Neural progenitor cell (in vitro differentiated cells): Measurements from ENCODE around the gene CANT1. TPM values are rescaled to one million over a fixed set of nuclear protein-coding genes. Genes with fewer than 3 reads are reported as not detected.

Experiments used
- DNase-seq: peaks from one replicate; pipeline ENCODE4 v3.0.0-alpha.2; 2016; ENCODE audit warnings: low spot score
- H2AFZ ChIP-seq: fragments of 200-600 bp; sonication (generic); replicated peaks from 2 replicates; pipeline ENCODE4 v1.6.1; 2016; ENCODE audit warnings: antibody characterized with exemption
- H3F3A ChIP-seq: fragments of 200-600 bp; sonication (generic); 2 replicates; pipeline ENCODE4 v1.6.1; 2016; ENCODE audit warnings: antibody characterized with exemption, low read depth
- H3K27ac ChIP-seq: fragments of 200-600 bp; sonication (generic); 2 replicates; pipeline ENCODE4 v1.5.1; 2016; ENCODE audit warnings: mild to moderate bottlenecking
- H3K27me3 ChIP-seq: fragments of 200-600 bp; sonication (generic); 2 replicates; pipeline ENCODE4 v1.6.1; 2016; ENCODE audit warnings: mild to moderate bottlenecking, moderate library complexity
- H3K36me3 ChIP-seq: fragments of 200-600 bp; sonication (generic); 2 replicates; pipeline ENCODE4 v1.5.1; 2016
- H3K4me1 ChIP-seq: fragments of 200-600 bp; sonication (generic); 2 replicates; pipeline ENCODE4 v1.6.1; 2016; ENCODE audit warnings: mixed run types
- H3K4me2 ChIP-seq: fragments of 200-600 bp; sonication (generic); 2 replicates; pipeline ENCODE4 v1.6.1; 2016
- H3K4me3 ChIP-seq: fragments of 200-600 bp; sonication (generic); 2 replicates; pipeline ENCODE4 v1.5.1; 2016
- H3K79me2 ChIP-seq: fragments of 200-600 bp; sonication (generic); 2 replicates; pipeline ENCODE4 v1.6.1; 2016; ENCODE audit warnings: low read depth
- H3K9ac ChIP-seq: fragments of 200-600 bp; sonication (generic); 2 replicates; pipeline ENCODE4 v1.6.1; 2016
- H3K9me3 ChIP-seq: fragments of 200-600 bp; sonication (generic); 2 replicates; pipeline ENCODE4 v1.5.1; 2016; ENCODE audit warnings: low read depth
- H4K20me1 ChIP-seq: fragments of 200-600 bp; sonication (generic); 2 replicates; pipeline ENCODE4 v1.6.1; 2016; ENCODE audit warnings: low read depth
- H3K27ac Mint-ChIP-seq: 3 replicates; pipeline ENCODE4 v1.8.0; 2021; ENCODE audit warnings: mixed read lengths
- H3K27me3 Mint-ChIP-seq: 2 replicates; pipeline ENCODE4 v1.8.0; 2022; ENCODE audit warnings: low read depth, mild to moderate bottlenecking, inconsistent platforms, moderate library complexity, mixed read lengths; ENCODE audit not compliant: insufficient read depth
- H3K36me3 Mint-ChIP-seq: 3 replicates; pipeline ENCODE4 v1.8.0; 2021; ENCODE audit warnings: mixed read lengths
- H3K4me1 Mint-ChIP-seq: 3 replicates; pipeline ENCODE4 v1.8.0; 2021; ENCODE audit warnings: mixed read lengths
- H3K4me3 Mint-ChIP-seq: 3 replicates; pipeline ENCODE4 v1.8.0; 2021; ENCODE audit warnings: mild to moderate bottlenecking, moderate library complexity, mixed read lengths
- H3K9me3 Mint-ChIP-seq: 3 replicates; pipeline ENCODE4 v1.8.0; 2020; ENCODE audit warnings: mixed read lengths
- EZH2 ChIP-seq: fragments of 200-600 bp; sonication (generic); IDR thresholded peaks from 2 replicates; pipeline ENCODE4 v1.6.1; 2017; ENCODE audit warnings: antibody characterized with exemption, mild to moderate bottlenecking, moderate library complexity
- EZH2phosphoT487 ChIP-seq: fragments of 200-600 bp; sonication (generic); IDR thresholded peaks from 2 replicates; pipeline ENCODE4 v1.6.1; 2017; ENCODE audit warnings: antibody characterized with exemption
- total RNA-seq: library from RNA; depleted of rRNA; stranded (reverse); fragments of >200 nt; gene quantifications from 2 replicates; pipeline ENCODE4 v1.2.3, GENCODE V29; 2015; ENCODE audit warnings: low replicate concordance
- TF ChIP-seq, protein P1 (sequence below): fragments of 200-600 bp; sonication (generic); IDR thresholded peaks from 2 replicates; pipeline ENCODE4 v1.5.1; 2017; ENCODE audit warnings: antibody characterized with exemption, mild to moderate bottlenecking

Gene CANT1
- total RNA-seq, 1 donor from 2014 or later: 24.3 TPM

- H3K27ac Mint-ChIP-seq: peak overlapping the region; percentile 12
- no peak for DNase-seq
- H3K9me3 Mint-ChIP-seq: no peaks in the 10 kb centered on the region
- H3F3A ChIP-seq: no peaks in the 10 kb centered on the region
- H4K20me1 ChIP-seq: no peaks in the 10 kb centered on the region
- H3K4me2 ChIP-seq: no peak overlapping the region
- TF ChIP-seq EZH2phosphoT487 (no peak), EZH2 (no peak)
- TF ChIP-seq, protein P1, sequence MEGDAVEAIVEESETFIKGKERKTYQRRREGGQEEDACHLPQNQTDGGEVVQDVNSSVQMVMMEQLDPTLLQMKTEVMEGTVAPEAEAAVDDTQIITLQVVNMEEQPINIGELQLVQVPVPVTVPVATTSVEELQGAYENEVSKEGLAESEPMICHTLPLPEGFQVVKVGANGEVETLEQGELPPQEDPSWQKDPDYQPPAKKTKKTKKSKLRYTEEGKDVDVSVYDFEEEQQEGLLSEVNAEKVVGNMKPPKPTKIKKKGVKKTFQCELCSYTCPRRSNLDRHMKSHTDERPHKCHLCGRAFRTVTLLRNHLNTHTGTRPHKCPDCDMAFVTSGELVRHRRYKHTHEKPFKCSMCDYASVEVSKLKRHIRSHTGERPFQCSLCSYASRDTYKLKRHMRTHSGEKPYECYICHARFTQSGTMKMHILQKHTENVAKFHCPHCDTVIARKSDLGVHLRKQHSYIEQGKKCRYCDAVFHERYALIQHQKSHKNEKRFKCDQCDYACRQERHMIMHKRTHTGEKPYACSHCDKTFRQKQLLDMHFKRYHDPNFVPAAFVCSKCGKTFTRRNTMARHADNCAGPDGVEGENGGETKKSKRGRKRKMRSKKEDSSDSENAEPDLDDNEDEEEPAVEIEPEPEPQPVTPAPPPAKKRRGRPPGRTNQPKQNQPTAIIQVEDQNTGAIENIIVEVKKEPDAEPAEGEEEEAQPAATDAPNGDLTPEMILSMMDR: no peak
- H3K27me3 ChIP-seq: no peaks in the 10 kb centered on the region
- no peaks in the 10 kb centered on the region for H3K9me3 ChIP-seq
- no peaks in the 10 kb centered on the region for H3K79me2 ChIP-seq
- peaks cover 25% of the 10 kb centered on the region for H3K4me1 Mint-ChIP-seq
- no peaks in the 10 kb centered on the region for H3K36me3 Mint-ChIP-seq
- H3K36me3 ChIP-seq: no peaks in the 10 kb centered on the region
- H3K4me1 ChIP-seq: no peaks in the 10 kb centered on the region
- H3K4me3 ChIP-seq: no peak overlapping the region
- H3K9ac ChIP-seq: no peak overlapping the region
- no peak overlapping the region for H3K4me3 Mint-ChIP-seq
- H2AFZ ChIP-seq: no peak overlapping the region
- peaks cover 11% of the 10 kb centered on the region for H3K27me3 Mint-ChIP-seq
- H3K27ac ChIP-seq: no peak overlapping the region
Measured at GRCh38 chr17:78944026-78944425, 65.5 kb downstream of the CANT1 start.

Other genes starting within 250 kb of the CANT1 start
- 14.8 and 16.0 TPM in 2 replicates for gene CYTH1, start 227.5 kb downstream of the CANT1 start, total RNA-seq
- 16.6 and 20.4 TPM in 2 replicates for gene USP36, start 168.9 kb downstream of the CANT1 start, total RNA-seq
- gene CEP295NL, start 106.6 kb downstream of the CANT1 start, total RNA-seq: 0.28 and 0.39 TPM in 2 replicates
- 19.8 and 22.3 TPM in 2 replicates for gene TIMP2, start 84.4 kb downstream of the CANT1 start, total RNA-seq
- gene LGALS3BP, start 29.8 kb downstream of the CANT1 start, total RNA-seq: 17.5 and 64.3 TPM in 2 replicates
- gene C1QTNF1, start 14.4 kb upstream of the CANT1 start, total RNA-seq: 1.4 and 2.6 TPM in 2 replicates
- gene ENGASE, start 65.1 kb upstream of the CANT1 start, total RNA-seq: 11.7 and 29.4 TPM in 2 replicates